Measurements from ENCODE around the gene ZNF407.

ZNF407 gene

GRCh38 chr18:75086494-75087034 is 488.9 kb downstream of the ZNF407 start:
- no peaks in the 10 kb centered on the region for H3K36me3 ChIP-seq (ENCODE audit: insufficient read depth, insufficient read length, low read length)
- H3K27me3 ChIP-seq (ENCODE audit: insufficient read depth, insufficient read length), result no peaks in the 10 kb centered on the region
- TF ChIP-seq ZNF274 (IDR thresholded peaks at IDR 0.05; ENCODE audit: low read depth, low read length) (no peak), SUZ12 (IDR thresholded peaks at IDR 0.05; ENCODE audit: extremely low read depth, insufficient read depth, insufficient read length) (no peak), YY1 (IDR thresholded peaks at IDR 0.05; ENCODE audit: insufficient read depth, insufficient read length) (no peak)
- H3K9ac ChIP-seq (ENCODE audit: insufficient read length, low read depth), result no peak overlapping the region
- H3K4me3 ChIP-seq (ENCODE audit: insufficient read length, low read depth), result no peak overlapping the region
- H3K4me1 ChIP-seq (ENCODE audit: insufficient read depth, insufficient read length), result no peaks in the 10 kb centered on the region
- H3K9me3 ChIP-seq (ENCODE audit: insufficient read depth, low read length), result peaks cover 5% of the 10 kb centered on the region; the same call in 1 of the 2 replicates
- no peak for DNase-seq (ENCODE audit: low read depth, low spot score)

- no peaks in the 10 kb centered on the region for H3K36me3 ChIP-seq (ENCODE audit: insufficient read depth, insufficient read length, low read length)
- no peak overlapping the region for H3K9ac ChIP-seq (ENCODE audit: insufficient read length, low read depth)
- H3K27me3 ChIP-seq (ENCODE audit: insufficient read depth, insufficient read length), result no peaks in the 10 kb centered on the region
- TF ChIP-seq SUZ12 (IDR thresholded peaks at IDR 0.05; ENCODE audit: extremely low read depth, insufficient read depth, insufficient read length), result no peak
- TF ChIP-seq ZNF274 (IDR thresholded peaks at IDR 0.05; ENCODE audit: low read depth, low read length), result no peak
- TF ChIP-seq YY1 (IDR thresholded peaks at IDR 0.05; ENCODE audit: insufficient read depth, insufficient read length), result no peak
- H3K4me3 ChIP-seq (ENCODE audit: insufficient read length, low read depth), result no peak overlapping the region
- H3K4me1 ChIP-seq (ENCODE audit: insufficient read depth, insufficient read length), result no peaks in the 10 kb centered on the region
- DNase-seq (ENCODE audit: low read depth, low spot score), result no peak
- peaks cover 5% of the 10 kb centered on the region; the same call in 1 of the 2 replicates for H3K9me3 ChIP-seq (ENCODE audit: insufficient read depth, low read length)
These were observed 489.7 kb downstream of the ZNF407 start for GRCh38 chr18:75087119-75088020.

- TF ChIP-seq SUZ12 (IDR thresholded peaks at IDR 0.05; ENCODE audit: extremely low read depth, insufficient read depth, insufficient read length) (no peak), YY1 (IDR thresholded peaks at IDR 0.05; ENCODE audit: insufficient read depth, insufficient read length) (no peak), ZNF274 (IDR thresholded peaks at IDR 0.05; ENCODE audit: low read depth, low read length) (no peak)
- Histone ChIP-seq H3K4me1 (ENCODE audit: insufficient read depth, insufficient read length) (no peaks in the 10 kb centered on the region), H3K36me3 (ENCODE audit: insufficient read depth, insufficient read length, low read length) (no peaks in the 10 kb centered on the region), H3K4me3 (ENCODE audit: insufficient read length, low read depth) (no peak overlapping the region), H3K9ac (ENCODE audit: insufficient read length, low read depth) (no peak overlapping the region), H3K9me3 (ENCODE audit: insufficient read depth, low read length) (peaks cover 5% of the 10 kb centered on the region; the same call in 1 of the 2 replicates), H3K27me3 (ENCODE audit: insufficient read depth, insufficient read length) (no peaks in the 10 kb centered on the region)
- no peak for DNase-seq (ENCODE audit: low read depth, low spot score)
These were observed 490.4 kb downstream of the ZNF407 start for GRCh38 chr18:75088021-75088506.

GRCh38 chr18:75088622-75089211 is 491.0 kb downstream of the ZNF407 start:
- Histone ChIP-seq H3K4me1 (ENCODE audit: insufficient read depth, insufficient read length) (no peaks in the 10 kb centered on the region), H3K27me3 (ENCODE audit: insufficient read depth, insufficient read length) (no peaks in the 10 kb centered on the region), H3K4me3 (ENCODE audit: insufficient read length, low read depth) (no peak overlapping the region), H3K9ac (ENCODE audit: insufficient read length, low read depth) (no peak overlapping the region), H3K9me3 (ENCODE audit: insufficient read depth, low read length) (peaks cover 5% of the 10 kb centered on the region; the same call in 1 of the 2 replicates), H3K36me3 (ENCODE audit: insufficient read depth, insufficient read length, low read length) (no peaks in the 10 kb centered on the region)
- no peak for TF ChIP-seq YY1 (IDR thresholded peaks at IDR 0.05; ENCODE audit: insufficient read depth, insufficient read length)
- no peak for TF ChIP-seq ZNF274 (IDR thresholded peaks at IDR 0.05; ENCODE audit: low read depth, low read length)
- TF ChIP-seq SUZ12 (IDR thresholded peaks at IDR 0.05; ENCODE audit: extremely low read depth, insufficient read depth, insufficient read length), result no peak
- DNase-seq (ENCODE audit: low read depth, low spot score), result no peak

GRCh38 chr18:75089748-75090327 is 492.2 kb downstream of the ZNF407 start:
- Histone ChIP-seq H3K27me3 (ENCODE audit: insufficient read depth, insufficient read length) (no peaks in the 10 kb centered on the region), H3K36me3 (ENCODE audit: insufficient read depth, insufficient read length, low read length) (no peaks in the 10 kb centered on the region), H3K4me1 (ENCODE audit: insufficient read depth, insufficient read length) (no peaks in the 10 kb centered on the region), H3K4me3 (ENCODE audit: insufficient read length, low read depth) (no peak overlapping the region), H3K9ac (ENCODE audit: insufficient read length, low read depth) (no peak overlapping the region), H3K9me3 (ENCODE audit: insufficient read depth, low read length) (peaks cover 5% of the 10 kb centered on the region; the same call in 1 of the 2 replicates)
- no peak for DNase-seq (ENCODE audit: low read depth, low spot score)
- TF ChIP-seq YY1 (IDR thresholded peaks at IDR 0.05; ENCODE audit: insufficient read depth, insufficient read length) (no peak), ZNF274 (IDR thresholded peaks at IDR 0.05; ENCODE audit: low read depth, low read length) (no peak), SUZ12 (IDR thresholded peaks at IDR 0.05; ENCODE audit: extremely low read depth, insufficient read depth, insufficient read length) (no peak)

GRCh38 chr18:75090336-75090735 is 492.7 kb downstream of the ZNF407 start:
- Histone ChIP-seq H3K27me3 (ENCODE audit: insufficient read depth, insufficient read length) (no peaks in the 10 kb centered on the region), H3K9me3 (ENCODE audit: insufficient read depth, low read length) (peaks cover 5% of the 10 kb centered on the region; the same call in 1 of the 2 replicates), H3K4me1 (ENCODE audit: insufficient read depth, insufficient read length) (no peaks in the 10 kb centered on the region), H3K36me3 (ENCODE audit: insufficient read depth, insufficient read length, low read length) (no peaks in the 10 kb centered on the region), H3K9ac (ENCODE audit: insufficient read length, low read depth) (no peak overlapping the region), H3K4me3 (ENCODE audit: insufficient read length, low read depth) (no peak overlapping the region)
- no peak for DNase-seq (ENCODE audit: low read depth, low spot score)
- no peak for TF ChIP-seq ZNF274 (IDR thresholded peaks at IDR 0.05; ENCODE audit: low read depth, low read length)
- TF ChIP-seq SUZ12 (IDR thresholded peaks at IDR 0.05; ENCODE audit: extremely low read depth, insufficient read depth, insufficient read length), result no peak
- TF ChIP-seq YY1 (IDR thresholded peaks at IDR 0.05; ENCODE audit: insufficient read depth, insufficient read length), result no peak

All from NT2/D1 (cell line).